Activated CD8-positive, alpha-beta memory T cell treated with anti-CD3 and anti-CD28 coated beads for 1 hour (primary cell): Measurements from ENCODE around the gene BIK.
A peak's percentile ranks its signal among the peaks of the same experiment; 100 is the strongest.
"Not testable (repeated sequence)": the region's sequence is repeated elsewhere in the genome, so short reads cannot be mapped to it uniquely, and the experiment has no call there.

ENCODE experiments used
- DNase-seq, 2 donors: peaks; one replicate each; pipeline ENCODE4 v3.0.0-alpha.2; 2020; ENCODE audit warnings: low read depth in 1 of 2; ENCODE audit errors: extremely low read depth in 1 of 2

Gene BIK

GRCh38 chr22:43104056-43104625 is 6.4 kb upstream of the BIK start:
- DNase-seq: not testable (repeated sequence)

DNA sequence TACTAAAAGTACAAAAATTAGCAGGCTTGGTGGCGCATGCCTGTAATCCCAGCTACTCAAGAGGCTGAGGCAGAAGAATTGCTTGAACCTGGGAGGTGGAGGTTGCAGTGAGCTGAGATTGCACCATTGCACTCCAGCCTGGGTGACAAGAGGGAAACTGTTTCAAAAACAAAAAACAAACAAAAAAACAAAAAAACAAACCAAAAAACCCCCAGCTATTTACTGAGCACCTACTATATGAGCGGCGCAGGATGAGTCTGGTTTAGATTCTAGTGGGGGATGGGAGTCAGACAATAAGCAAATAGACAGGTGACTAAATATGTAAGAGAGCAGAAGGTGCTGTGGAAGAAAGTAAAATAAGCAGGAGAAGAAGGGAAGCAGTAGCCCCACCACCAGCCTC is 5.6 kb upstream of the BIK start:
- DNase-seq: not testable (repeated sequence)

DNA sequence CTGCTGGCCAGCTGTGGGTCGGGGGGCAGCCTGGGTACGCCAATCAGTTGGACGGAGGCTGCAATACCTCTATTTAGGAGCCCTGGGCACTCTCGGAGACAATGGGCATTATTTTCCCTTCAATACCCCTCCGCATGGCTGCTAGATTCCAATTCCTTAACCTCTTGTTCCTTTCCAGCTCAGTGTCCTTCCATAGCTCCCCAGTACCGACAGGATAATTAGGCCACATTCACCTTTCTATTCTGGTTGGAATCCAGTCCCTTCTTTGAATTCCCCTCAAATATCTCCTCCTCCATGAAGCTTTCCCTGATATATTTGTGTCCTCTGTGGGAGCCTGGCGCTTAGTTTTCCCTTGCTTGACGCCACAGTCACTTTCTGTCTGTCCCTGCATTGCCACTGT is 4.2 kb upstream of the BIK start:
- no peak for DNase-seq

DNA sequence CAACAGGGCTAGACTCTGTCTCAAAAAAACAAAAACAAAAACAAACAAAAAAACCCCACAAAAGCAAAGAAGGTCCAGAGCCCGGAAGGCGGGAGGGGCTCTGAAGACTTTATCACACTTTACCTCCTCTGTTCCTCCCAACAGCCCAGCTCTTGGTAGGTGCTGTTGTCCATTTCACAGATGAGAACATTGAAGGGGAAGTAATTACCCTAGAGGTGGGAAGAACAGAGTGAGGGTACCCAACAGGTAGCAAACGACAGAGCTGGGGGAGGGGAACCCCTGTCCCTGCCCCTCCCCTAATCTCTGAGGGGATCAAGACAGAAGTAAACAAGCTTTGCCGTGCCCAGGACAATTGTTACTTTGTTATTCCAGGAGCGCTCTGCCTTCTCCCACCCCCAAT is 1.0 kb upstream of the BIK start:
- DNase-seq: no peak

DNA sequence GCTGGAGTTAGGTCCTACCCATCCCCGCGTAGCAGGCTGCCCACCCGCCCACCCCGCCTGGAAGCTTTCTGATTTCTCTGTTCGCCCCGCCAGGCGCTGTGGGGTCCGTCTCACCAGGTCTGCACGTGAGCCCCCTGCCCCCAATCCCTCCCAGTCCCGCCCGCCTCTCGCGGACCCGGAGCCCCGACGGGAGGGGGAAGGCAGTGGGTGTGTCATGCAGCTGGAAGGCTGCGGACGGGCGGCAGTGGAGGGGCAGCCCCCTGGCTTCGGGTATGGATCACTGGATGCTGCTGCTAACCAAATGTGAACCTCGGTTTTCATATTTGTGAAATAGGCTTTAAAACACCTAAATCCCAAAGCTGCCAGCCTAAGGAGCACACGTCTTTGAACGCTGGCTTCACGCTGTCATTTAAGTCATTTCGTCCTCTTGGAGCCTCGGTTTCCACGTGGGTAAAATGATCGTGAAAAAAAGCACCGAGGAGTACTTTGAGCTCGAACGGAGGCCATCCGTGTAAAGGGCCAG is 568 bp upstream of the BIK start:
- DNase-seq: no peak

DNA sequence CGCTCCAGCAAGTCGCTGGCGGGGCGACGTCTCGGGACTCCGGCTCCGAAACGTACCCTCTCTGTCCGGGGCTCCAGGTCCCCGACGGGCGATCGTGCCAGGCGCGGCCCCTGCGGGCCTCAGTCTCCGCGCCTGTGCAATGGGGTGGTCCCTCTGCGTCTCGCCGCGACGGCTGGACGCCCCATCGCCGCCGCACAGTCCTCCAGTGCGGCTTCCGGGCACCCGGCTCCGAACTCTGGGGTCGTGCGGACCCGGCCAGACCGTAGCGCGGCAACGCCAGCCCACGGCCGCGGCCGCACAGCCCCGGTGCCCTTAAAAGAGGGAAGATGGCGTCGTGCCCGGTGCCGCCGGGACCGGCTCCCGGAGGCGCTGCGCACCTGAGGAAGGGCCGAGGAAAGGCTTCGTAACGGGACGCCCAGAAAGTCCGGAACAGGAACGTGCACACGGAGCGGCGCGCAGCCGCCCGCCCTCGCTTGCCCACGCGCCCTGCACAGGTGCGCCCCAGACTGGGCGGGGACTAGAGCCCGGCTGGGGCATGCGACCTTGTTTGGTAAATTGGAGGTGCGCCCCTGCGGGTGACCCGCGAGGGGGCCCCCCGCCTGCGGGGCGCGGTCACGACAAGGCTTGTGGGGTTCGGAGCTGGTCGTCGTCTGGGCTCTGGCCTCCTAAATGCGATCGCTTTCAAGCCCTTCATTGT is 525 bp downstream of the BIK start:
- DNase-seq: peak; percentile 12 to 20

- no peak for DNase-seq
These were observed 3.1 kb downstream of the BIK start for GRCh38 chr22:43113526-43114251.

GRCh38 chr22:43114958-43115357 is 4.4 kb downstream of the BIK start:
- no peak for DNase-seq

DNA sequence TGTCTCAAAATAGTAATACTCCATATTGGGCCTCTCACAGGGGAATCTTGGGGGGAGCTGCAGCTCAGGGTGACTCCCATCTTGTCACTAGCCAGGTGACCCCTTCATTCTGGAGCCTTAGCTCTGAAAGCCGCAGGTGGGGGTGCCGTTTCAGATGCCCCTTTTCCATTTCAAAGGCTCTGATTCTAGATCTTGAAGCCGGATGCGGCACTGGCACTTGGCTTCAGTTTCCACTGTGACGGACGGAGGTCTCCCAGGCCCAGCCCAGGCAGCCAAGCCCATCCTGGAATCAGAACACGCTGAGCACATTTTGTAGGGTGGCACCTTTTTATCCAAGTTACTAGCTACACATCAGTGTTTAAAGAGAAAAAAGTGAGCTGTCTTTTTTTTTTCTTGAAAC is 6.4 kb downstream of the BIK start:
- no peak for DNase-seq

GRCh38 chr22:43118024-43118849 is 7.7 kb downstream of the BIK start:
- no peak for DNase-seq

DNA sequence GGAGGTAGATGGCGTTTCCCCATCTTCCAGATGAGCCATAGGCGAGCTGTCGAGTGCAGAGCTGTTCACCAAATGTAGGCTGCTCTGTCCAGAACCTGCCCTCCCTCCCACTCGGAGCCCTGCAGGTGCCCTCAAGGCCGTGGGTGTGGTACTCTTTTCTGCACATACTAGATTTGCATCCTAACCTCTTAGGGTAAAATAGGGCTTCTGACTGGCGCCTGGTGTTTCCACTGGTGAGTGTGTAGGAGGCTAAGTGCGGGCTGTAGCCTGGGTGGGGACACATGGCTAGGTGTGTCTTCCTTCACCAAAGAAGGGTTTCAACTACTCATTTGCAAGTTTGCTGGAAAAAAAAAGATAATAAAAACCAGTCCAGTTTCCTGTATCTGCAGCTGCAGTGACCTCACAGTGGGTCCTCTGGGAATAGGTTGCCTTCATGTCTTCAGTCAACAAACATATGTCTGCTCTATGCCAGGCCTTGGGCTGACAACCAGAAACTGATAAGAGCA is 8.5 kb downstream of the BIK start:
- no peak for DNase-seq

DNA sequence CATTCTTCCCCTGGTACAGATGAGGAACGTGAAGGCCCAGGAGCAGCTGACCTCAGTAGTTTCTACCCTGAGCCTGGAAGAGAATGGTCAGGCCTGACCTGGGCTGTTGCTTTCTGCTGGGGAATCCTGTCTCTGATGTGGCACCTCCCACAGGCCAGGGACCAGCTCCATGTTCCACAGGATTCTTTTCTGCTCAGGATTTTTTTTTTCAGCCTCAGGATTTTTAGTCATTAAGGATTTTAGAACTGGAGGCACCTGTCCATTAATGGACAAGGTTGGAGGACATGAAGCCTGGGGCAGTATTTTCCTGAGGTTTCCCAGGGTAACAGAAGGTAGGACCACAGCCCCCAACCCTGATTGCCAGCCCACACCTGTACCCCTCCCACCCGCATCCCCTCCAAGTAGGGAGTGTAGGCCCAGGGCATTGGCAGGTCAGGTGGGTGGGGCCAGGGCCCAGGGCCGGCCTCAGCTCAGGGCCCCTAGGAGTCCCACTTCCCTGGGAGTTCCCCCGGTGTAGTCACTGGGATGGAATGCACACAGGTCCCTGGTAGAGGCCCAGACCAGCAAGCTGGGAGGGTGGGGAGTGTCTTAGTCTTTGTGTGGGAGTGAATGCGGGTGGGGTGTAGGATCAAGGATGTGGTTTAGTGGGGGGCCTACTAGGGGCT is 16.1 kb downstream of the BIK start:
- no peak for DNase-seq

DNA sequence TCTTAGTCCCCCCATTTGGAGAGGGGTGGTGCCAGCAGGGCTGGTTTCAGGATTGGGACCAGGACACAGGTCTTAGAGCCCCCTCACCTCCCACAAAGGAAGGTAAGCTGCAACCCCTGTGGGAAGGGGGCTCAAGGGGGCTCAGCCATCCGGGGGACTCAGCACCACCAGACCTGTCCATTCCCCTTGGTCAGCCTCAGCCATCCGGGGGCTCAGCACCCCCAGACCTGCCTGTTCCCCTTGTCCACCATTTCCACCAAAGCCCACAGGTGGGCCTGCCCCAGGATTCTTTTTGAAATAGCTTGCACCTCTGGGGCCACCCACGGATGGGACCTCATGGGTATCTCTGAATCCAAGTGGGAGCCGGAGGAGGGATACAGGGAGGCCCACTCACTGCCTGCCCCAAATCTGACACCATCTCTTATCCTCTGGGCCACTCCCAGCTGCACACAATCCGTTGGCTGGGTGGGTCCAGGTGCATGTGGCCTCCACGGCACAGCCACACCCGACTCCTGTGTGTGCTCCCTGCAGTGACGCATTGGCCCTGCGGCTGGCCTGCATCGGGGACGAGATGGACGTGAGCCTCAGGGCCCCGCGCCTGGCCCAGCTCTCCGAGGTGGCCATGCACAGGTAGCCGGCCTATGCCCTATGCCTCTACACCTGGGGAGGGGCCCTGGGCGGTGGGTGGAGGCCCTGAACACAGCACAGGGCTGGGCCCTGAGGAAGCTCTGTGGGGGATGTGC is 16.8 kb downstream of the BIK start:
- no peak for DNase-seq

DNA sequence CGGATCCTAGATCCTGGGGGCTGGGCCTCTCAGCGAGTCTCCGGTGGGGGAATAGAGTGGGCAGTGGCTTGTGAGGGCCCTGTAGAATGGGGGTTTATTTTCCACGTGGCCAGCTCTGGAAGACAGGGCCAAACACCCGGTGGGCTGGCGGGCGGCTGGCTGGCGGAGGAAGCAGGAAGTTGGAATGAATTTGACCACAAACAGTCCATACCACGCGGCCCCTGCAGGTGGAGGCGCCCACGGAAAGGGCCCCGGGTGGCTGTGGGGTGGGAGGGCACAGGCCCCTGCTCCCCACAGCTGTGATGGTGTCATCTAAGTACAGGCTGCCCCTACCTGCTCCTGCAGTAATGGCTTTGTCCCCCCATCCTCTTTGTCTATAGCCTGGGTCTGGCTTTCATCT is 17.6 kb downstream of the BIK start:
- DNase-seq: no peak

DNA sequence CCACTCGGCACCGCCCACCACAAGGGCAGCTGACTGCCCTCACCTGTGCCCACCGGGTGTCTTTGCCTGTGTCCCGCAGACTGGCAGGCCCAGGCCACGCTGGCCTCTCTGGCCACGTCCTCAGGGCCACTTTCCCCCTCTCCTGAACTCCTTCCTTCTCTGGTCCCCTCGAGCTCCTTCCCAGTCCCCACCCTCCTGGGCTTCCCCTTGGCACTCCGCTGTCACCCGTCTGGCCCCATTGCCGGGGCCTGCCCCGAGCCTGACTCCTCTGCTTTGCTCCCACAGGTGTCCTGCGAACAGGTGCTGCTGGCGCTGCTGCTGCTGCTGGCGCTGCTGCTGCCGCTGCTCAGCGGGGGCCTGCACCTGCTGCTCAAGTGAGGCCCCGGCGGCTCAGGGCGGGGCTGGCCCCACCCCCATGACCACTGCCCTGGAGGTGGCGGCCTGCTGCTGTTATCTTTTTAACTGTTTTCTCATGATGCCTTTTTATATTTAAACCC is 18.4 kb downstream of the BIK start:
- no peak for DNase-seq

DNA sequence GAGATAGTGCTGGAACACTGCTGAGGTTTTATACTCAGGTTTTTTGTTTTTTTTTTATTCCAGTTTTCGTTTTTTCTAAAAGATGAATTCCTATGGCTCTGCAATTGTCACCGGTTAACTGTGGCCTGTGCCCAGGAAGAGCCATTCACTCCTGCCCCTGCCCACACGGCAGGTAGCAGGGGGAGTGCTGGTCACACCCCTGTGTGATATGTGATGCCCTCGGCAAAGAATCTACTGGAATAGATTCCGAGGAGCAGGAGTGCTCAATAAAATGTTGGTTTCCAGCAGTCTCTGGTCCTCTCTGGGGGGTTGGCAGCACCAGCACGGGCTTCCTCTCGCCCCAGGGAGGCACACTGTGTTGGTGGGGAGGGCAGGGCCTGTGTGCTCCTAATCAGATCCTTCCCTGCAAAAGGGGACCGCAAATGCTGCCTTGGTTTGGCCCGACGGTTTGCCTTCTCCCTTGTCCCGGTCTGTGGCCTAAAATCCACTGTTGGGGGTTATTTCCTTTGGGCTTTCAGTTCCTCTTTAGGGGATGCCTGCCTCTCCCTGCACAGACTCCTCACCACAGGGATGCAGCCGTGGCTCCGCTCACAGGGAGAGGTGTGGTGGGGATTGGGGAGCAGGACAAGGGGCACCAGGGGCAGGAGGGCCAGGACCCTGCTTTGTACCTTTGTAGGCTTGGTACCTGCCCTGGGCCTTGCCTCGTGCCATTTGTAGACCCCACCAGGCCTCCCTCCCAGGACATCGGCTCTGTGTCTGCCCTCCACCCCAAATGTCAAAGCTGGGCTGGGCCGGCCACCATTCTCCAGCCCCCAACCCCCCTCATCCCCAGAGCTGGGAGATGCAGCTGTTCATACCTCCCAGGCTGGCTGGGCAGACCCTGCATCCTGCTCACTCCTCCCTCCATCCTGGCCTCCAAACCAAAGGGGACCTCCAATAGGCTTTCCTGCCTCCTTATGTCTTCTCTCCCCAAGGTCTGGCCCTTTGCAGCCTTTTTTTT is 19.2 kb downstream of the BIK start:
- DNase-seq: no peak

DNA sequence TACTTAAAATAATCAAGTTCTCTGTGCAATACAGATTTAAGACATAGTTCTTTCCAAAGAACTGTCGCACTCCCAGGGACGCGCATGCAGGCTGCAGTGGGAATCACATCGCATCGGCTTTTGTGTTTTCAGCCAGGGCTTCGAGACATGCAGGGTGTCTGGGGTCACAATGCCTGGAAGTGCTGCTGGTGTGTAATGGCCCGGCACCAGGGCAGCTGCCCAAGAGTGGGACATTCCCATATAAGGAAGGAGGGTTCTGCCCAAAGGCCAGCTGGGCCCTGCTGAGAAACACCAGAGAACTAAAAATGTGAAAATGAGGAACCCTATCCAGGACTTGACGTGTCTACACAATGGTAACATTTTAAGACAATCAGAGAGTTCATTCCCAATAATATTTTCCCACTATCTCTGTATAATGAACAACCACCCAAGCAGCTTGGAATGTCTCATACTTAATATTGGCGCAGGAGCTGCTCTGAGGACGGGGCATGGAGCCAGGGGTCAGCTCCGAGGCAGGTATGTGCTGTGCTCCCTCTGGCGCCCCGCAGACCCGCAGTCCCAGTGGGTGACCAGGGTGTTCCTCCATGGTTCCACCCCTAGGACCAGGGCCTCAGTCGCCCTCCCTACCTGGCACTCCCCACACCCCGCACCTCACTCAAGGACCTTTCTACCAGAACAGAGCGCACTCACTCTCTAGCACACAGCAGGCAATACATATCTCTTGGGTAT is 21.4 kb downstream of the BIK start:
- DNase-seq: no peak

DNA sequence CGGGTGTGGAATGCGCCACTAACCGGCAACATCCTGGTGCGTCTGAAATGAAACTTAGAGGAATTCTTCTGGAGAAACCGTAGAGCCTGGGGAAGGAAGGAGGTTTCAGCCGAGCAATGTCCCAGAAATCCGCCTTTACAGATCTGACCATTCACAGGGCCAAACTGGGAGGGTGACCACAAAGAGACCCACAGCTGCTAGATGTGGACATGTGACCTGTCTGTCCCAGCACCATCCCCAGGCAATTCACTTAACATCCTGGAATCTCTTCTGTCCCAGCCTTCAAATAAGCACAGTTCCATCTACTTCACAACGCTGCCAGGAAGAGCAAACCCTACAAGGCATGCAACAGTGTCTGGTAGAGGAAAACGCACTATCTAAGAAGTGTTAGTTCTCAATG is 22.9 kb downstream of the BIK start:
- DNase-seq: no peak
